GM19035 (cell line): ENCODE measurements around the gene RCAN3.
"Not testable (repeated sequence)": the region's sequence is repeated elsewhere in the genome, so short reads cannot be mapped to it uniquely, and the experiment has no call there.

Source experiments
- ATAC-seq: cut with Tn5 transposase; IDR thresholded peaks from one replicate; pipeline ENCODE4 v1.9.1; 2021; ENCODE audit not compliant: unreplicated experiment

Gene RCAN3

GRCh38 chr1:24548070-24548469, 45.4 kb downstream of the RCAN3 start:
- no peak for ATAC-seq

- not testable (repeated sequence) for ATAC-seq
Measured at GRCh38 chr1:24549210-24549609, 46.6 kb downstream of the RCAN3 start.

GRCh38 chr1:24551290-24551959, 48.8 kb downstream of the RCAN3 start:
- ATAC-seq, result no peak

GRCh38 chr1:24551960-24552571, 49.4 kb downstream of the RCAN3 start:
- no peak for ATAC-seq

- no peak for ATAC-seq
Measured at GRCh38 chr1:24553931-24554330, 51.3 kb downstream of the RCAN3 start.

GRCh38 chr1:24554714-24555113, 52.1 kb downstream of the RCAN3 start:
- ATAC-seq, result no peak

GRCh38 chr1:24555591-24556413, 53.2 kb downstream of the RCAN3 start, which contains the start of gene NCMAP:
Gene NCMAP, plus strand, starts transcription at chr1:24556087. Its CDS starts 39,344 bp downstream, at chr1:24595431.
- no peak for ATAC-seq

- no peak for ATAC-seq
Measured at GRCh38 chr1:24556414-24556795, 53.8 kb downstream of the RCAN3 start.

- ATAC-seq, result no peak
Measured at GRCh38 chr1:24557220-24557619, 54.6 kb downstream of the RCAN3 start.

- ATAC-seq, result no peak
Measured at GRCh38 chr1:24557711-24558131, 55.1 kb downstream of the RCAN3 start.

- ATAC-seq, result no peak
Measured at GRCh38 chr1:24558455-24558854, 55.8 kb downstream of the RCAN3 start.

GRCh38 chr1:24558902-24559791, 56.5 kb downstream of the RCAN3 start:
- ATAC-seq, result no peak

- no peak for ATAC-seq
Measured at GRCh38 chr1:24560361-24560760, 57.7 kb downstream of the RCAN3 start.

GRCh38 chr1:24562625-24563024, 60.0 kb downstream of the RCAN3 start:
- ATAC-seq, result no peak

- no peak for ATAC-seq
Measured at GRCh38 chr1:24564695-24565094, 62.1 kb downstream of the RCAN3 start.

GRCh38 chr1:24566236-24566867, 63.7 kb downstream of the RCAN3 start:
- no peak for ATAC-seq

- no peak for ATAC-seq
Measured at GRCh38 chr1:24567792-24568388, 65.3 kb downstream of the RCAN3 start.

GRCh38 chr1:24568475-24568874, 65.8 kb downstream of the RCAN3 start:
- ATAC-seq, result no peak

GRCh38 chr1:24570265-24571125, 67.9 kb downstream of the RCAN3 start:
- no peak for ATAC-seq
